GM19043 (cell line): ENCODE results near the gene BCL2L1.

Experiments used
- ATAC-seq: cut with Tn5 transposase; IDR thresholded peaks from one replicate; pipeline ENCODE4 v1.9.1; 2021; ENCODE audit warnings: low read depth; ENCODE audit not compliant: unreplicated experiment

The BCL2L1 gene

GRCh38 chr20:31617432-31618104 lies 105.1 kb downstream of the BCL2L1 start:
- ATAC-seq, result no peak

DNA sequence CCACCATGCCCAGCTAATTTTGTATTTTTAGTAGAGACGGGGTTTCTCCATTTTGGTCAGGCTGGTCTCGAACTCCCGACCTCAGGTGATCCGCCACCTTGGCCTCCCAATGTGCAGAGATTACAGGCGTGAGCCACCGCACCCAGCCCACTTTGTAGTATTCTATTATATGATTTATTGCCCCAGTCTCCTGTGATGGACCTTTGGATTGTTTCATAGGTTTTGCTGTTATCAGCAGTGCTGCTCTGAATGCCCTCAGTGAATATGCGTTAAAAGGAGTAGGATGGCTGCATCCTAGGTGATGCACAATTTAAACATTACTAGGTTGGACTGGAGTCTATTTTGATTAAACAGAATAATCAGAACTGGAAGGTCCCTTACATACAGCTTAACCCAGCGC lies 107.3 kb downstream of the BCL2L1 start:
- no peak for ATAC-seq
